ENCODE results near the gene CEBPB.
"Not testable (repeated sequence)": the region's sequence is repeated elsewhere in the genome, so short reads cannot be mapped to it uniquely, and the experiment has no call there.

CEBPB gene

GRCh38 chr20:50190251-50191064 lies at the start of gene CEBPB:
Gene CEBPB (plus strand): TSS chr20:50190830. CDS start chr20:50191034, 204 bp downstream.
- DNase-seq: peak; percentile 48

GRCh38 chr20:50141018-50141675 lies 49.5 kb upstream of the CEBPB start:
- no peak for DNase-seq

- no peak for DNase-seq
Observed at GRCh38 chr20:50141811-50142561, 48.6 kb upstream of the CEBPB start.

- no peak for DNase-seq
Observed at GRCh38 chr20:50142812-50143211, 47.8 kb upstream of the CEBPB start.

GRCh38 chr20:50144362-50144761 lies 46.3 kb upstream of the CEBPB start:
- no peak for DNase-seq

GRCh38 chr20:50145566-50145965 lies 45.1 kb upstream of the CEBPB start:
- no peak for DNase-seq

GRCh38 chr20:50146214-50146613 lies 44.4 kb upstream of the CEBPB start:
- no peak for DNase-seq

- no peak for DNase-seq
Observed at GRCh38 chr20:50146732-50147662, 43.6 kb upstream of the CEBPB start.

GRCh38 chr20:50149481-50150254 lies 41.0 kb upstream of the CEBPB start:
- DNase-seq: no peak

GRCh38 chr20:50151034-50151743 lies 39.4 kb upstream of the CEBPB start:
- no peak for DNase-seq

GRCh38 chr20:50152394-50153152 lies 38.1 kb upstream of the CEBPB start:
- DNase-seq: no peak

- DNase-seq: no peak
Observed at GRCh38 chr20:50153153-50153499, 37.5 kb upstream of the CEBPB start.

GRCh38 chr20:50153500-50154377 lies 36.9 kb upstream of the CEBPB start, which contains the start of gene PEDS1:
Gene PEDS1 (minus strand): TSS chr20:50153723. CDS start chr20:50153637, 86 bp downstream.
- DNase-seq: peak; percentile 60

GRCh38 chr20:50161494-50161893 lies 29.1 kb upstream of the CEBPB start:
- DNase-seq: not testable (repeated sequence)

- no peak for DNase-seq
Observed at GRCh38 chr20:50163570-50164317, 26.9 kb upstream of the CEBPB start.

GRCh38 chr20:50165684-50166554 lies 24.7 kb upstream of the CEBPB start:
- DNase-seq: peak; percentile 97

- peak; percentile 42 for DNase-seq
Observed at GRCh38 chr20:50169329-50169823, 21.3 kb upstream of the CEBPB start.

All from NCI-H1694 treated with DMSO at 0.1 percent for 48 hours (cell line).